Neuronal stem cell (in vitro differentiated cells): ENCODE measurements around the gene RAD23B.

Experiments
- DNase-seq: peaks from one replicate; pipeline ENCODE4 v3.0.0-alpha.2; 2013; ENCODE audit warnings: low spot score
- H2AFZ ChIP-seq: one replicate; pipeline ENCODE4 v1.6.1; 2013; ENCODE audit warnings: mild to moderate bottlenecking, low read length, inconsistent platforms
- H2AK5ac ChIP-seq: 2 replicates; pipeline ENCODE4 v1.6.1; 2013; ENCODE audit warnings: low read depth, mild to moderate bottlenecking, inconsistent platforms, low read length, moderate library complexity, mixed read lengths
- H2BK120ac ChIP-seq: 2 replicates; pipeline ENCODE4 v1.6.1; 2013; ENCODE audit warnings: low read depth, mild to moderate bottlenecking, inconsistent platforms, low read length, moderate library complexity, mixed read lengths
- H2BK12ac ChIP-seq: one replicate; pipeline ENCODE4 v1.6.1; 2013; ENCODE audit warnings: low read length, inconsistent platforms
- H2BK15ac ChIP-seq: 2 replicates; pipeline ENCODE4 v1.6.1; 2013; ENCODE audit warnings: mild to moderate bottlenecking, low read length, inconsistent platforms, mixed read lengths
- H2BK5ac ChIP-seq: one replicate; pipeline ENCODE4 v1.6.1; 2013; ENCODE audit warnings: inconsistent platforms, mild to moderate bottlenecking, low read length, moderate library complexity
- H3K14ac ChIP-seq: one replicate; pipeline ENCODE4 v1.6.1; 2013; ENCODE audit warnings: low read length, inconsistent platforms
- H3K18ac ChIP-seq: 2 replicates; pipeline ENCODE4 v1.6.1; 2013; ENCODE audit warnings: low read length, inconsistent platforms
- H3K23ac ChIP-seq: 2 replicates; pipeline ENCODE4 v1.6.1; 2013; ENCODE audit warnings: low read depth, mild to moderate bottlenecking, mixed read lengths, low read length, inconsistent platforms; ENCODE audit not compliant: poor library complexity
- H3K27ac ChIP-seq: replicated peaks from 3 replicates; pipeline ENCODE4 v1.5.1; 2013; ENCODE audit warnings: low read length, inconsistent platforms
- H3K27me3 ChIP-seq, 3 experiments: 2 replicates each; pipeline ENCODE4 v1.6.1; 2013; ENCODE audit warnings: low read length in 3 of 3, mild to moderate bottlenecking in 2 of 3, inconsistent platforms in 1 of 3, low read depth in 1 of 3, mixed read lengths in 1 of 3, moderate library complexity in 1 of 3; ENCODE audit not compliant: control insufficient read depth in 3 of 3, insufficient read depth in 3 of 3
- H3K36me3 ChIP-seq, 2 donors: replicated peaks in 1 of 2; 2 replicates each; pipeline ENCODE4 v1.6.1; 2013; ENCODE audit warnings: low read length in 2 of 2; ENCODE audit not compliant: control insufficient read depth in 2 of 2, insufficient read depth in 2 of 2
- H3K4ac ChIP-seq: 2 replicates; pipeline ENCODE4 v1.6.1; 2013; ENCODE audit warnings: inconsistent platforms, mild to moderate bottlenecking, low read length, moderate library complexity
- H3K4me1 ChIP-seq, 2 donors: 1 replicate in 1 of 2; 2 replicates in 1 of 2; pipeline ENCODE4 v1.6.1; 2013; ENCODE audit warnings: low read length in 2 of 2, low read depth in 1 of 2; ENCODE audit not compliant: control insufficient read depth in 2 of 2, insufficient read depth in 1 of 2
- H3K4me2 ChIP-seq: one replicate; pipeline ENCODE4 v1.6.1; 2013; ENCODE audit warnings: mild to moderate bottlenecking, low read length, inconsistent platforms; ENCODE audit not compliant: insufficient read depth, poor library complexity, severe bottlenecking
- H3K4me3 ChIP-seq, 2 donors: 2 replicates each; pipeline ENCODE4 v1.5.1; 2013; ENCODE audit warnings: low read length in 2 of 2, mild to moderate bottlenecking in 2 of 2, inconsistent platforms in 1 of 2, moderate library complexity in 1 of 2
- H3K79me1 ChIP-seq: one replicate; pipeline ENCODE4 v1.6.1; 2013; ENCODE audit warnings: low read depth, mild to moderate bottlenecking, inconsistent platforms, low read length, moderate library complexity
- H3K9ac ChIP-seq: one replicate; pipeline ENCODE4 v1.6.1; 2013; ENCODE audit warnings: mild to moderate bottlenecking, low read depth, low read length, inconsistent platforms; ENCODE audit not compliant: poor library complexity
- H3K9me3 ChIP-seq, 2 donors: replicated peaks in 1 of 2; 2 replicates each; pipeline versions ENCODE3 to v1.6.1; 2013; ENCODE audit warnings: low read length in 2 of 2, mild to moderate bottlenecking in 2 of 2, inconsistent platforms in 1 of 2, low read depth in 1 of 2, mixed read lengths in 1 of 2, moderate library complexity in 1 of 2; ENCODE audit not compliant: control insufficient read depth in 2 of 2, insufficient read depth in 1 of 2
- H4K8ac ChIP-seq: one replicate; pipeline ENCODE4 v1.6.1; 2013; ENCODE audit warnings: low read depth, mild to moderate bottlenecking, inconsistent platforms, low read length, moderate library complexity
- H4K91ac ChIP-seq: one replicate; pipeline ENCODE4 v1.6.1; 2013; ENCODE audit warnings: low read length, low read depth, mild to moderate bottlenecking, inconsistent platforms; ENCODE audit not compliant: poor library complexity
- WGBS, 2 donors: extraction: QIAGEN DNeasy Blood & Tissue Kit; methylation state at CpG; one replicate each; pipeline ENCODE4 v1.1.7; 2013; ENCODE audit warnings: missing lambda C conversion rate in 2 of 2, mixed read lengths in 1 of 2; ENCODE audit not compliant: insufficient read length in 2 of 2, insufficient replicate concordance in 1 of 2; ENCODE audit errors: extremely low coverage in 2 of 2; 5-methylcytosine and 5-hydroxymethylcytosine counted together

RAD23B gene

GRCh38 chr9:107292821-107293542 is 9.9 kb downstream of the RAD23B start:
- Histone ChIP-seq H3K9ac (no peak overlapping the region), H3K4me1 (peaks cover 0 to 4% of the 10 kb centered on the region in 2 donors), H4K91ac (no peak overlapping the region), H3K23ac (no peak overlapping the region), H3K4ac (no peak overlapping the region), H2BK12ac (no peak overlapping the region), H2AK5ac (no peak overlapping the region), H3K27me3 (no peaks in the 10 kb centered on the region), H3K18ac (no peak overlapping the region), H2BK15ac (no peak overlapping the region), H3K4me2 (no peak overlapping the region), H4K8ac (no peak overlapping the region), H2AFZ (no peak overlapping the region), H3K27ac (no peak overlapping the region), H3K14ac (no peak overlapping the region), H3K4me3 (no peak overlapping the region), H2BK120ac (no peak overlapping the region), H3K79me1 (peaks cover 2% of the 10 kb centered on the region), H2BK5ac (no peak overlapping the region), H3K36me3 (peaks cover 0 to 38% of the 10 kb centered on the region in 2 donors), H3K9me3 (peaks cover 0 to 16% of the 10 kb centered on the region in 2 donors)
- DNase-seq = no peak
- no CpG with 5 or more reads among the region's 1 CpG for WGBS, 2 donors

DNA sequence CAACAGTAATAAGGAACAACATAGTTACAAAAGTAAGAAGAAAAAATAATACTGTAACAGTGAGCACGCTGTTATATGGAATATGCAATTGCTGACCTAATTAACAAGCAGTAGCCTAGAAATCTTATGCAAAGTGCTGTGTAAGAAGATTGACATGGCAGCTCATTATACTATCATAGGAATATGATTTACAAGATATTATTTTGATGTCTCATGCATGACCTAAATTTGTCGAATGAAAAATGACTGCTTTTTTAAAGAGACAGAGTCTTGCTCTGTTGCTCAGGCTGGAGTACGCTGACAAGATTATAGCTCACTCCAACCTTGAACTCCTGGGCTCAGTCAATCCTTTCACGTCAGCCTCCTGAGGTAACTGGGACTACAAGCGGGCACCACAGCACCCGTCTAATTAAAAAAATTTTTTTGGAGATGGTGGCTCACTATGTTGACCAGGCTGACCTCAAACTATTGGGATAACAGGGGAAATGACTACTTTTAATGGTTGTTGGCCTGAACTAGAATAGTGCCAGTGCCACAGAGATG is 10.5 kb downstream of the RAD23B start:
- Histone ChIP-seq H3K14ac (no peak overlapping the region), H3K36me3 (peaks cover 0 to 39% of the 10 kb centered on the region in 2 donors), H3K4me2 (no peak overlapping the region), H4K8ac (no peak overlapping the region), H4K91ac (no peak overlapping the region), H3K79me1 (peaks cover 2% of the 10 kb centered on the region), H3K27me3 (no peaks in the 10 kb centered on the region), H2AFZ (no peak overlapping the region), H3K23ac (no peak overlapping the region), H2BK120ac (no peak overlapping the region), H3K18ac (no peak overlapping the region), H3K4ac (no peak overlapping the region), H3K4me3 (no peak overlapping the region), H2BK12ac (no peak overlapping the region), H3K9ac (no peak overlapping the region), H2AK5ac (no peak overlapping the region), H3K9me3 (peaks cover 0 to 16% of the 10 kb centered on the region in 2 donors), H2BK5ac (no peak overlapping the region), H2BK15ac (no peak overlapping the region), H3K27ac (no peak overlapping the region), H3K4me1 (peaks cover 0 to 4% of the 10 kb centered on the region in 2 donors)
- DNase-seq = no peak
- no CpG with 5 or more reads among the region's 6 CpGs for WGBS, 2 donors

DNA sequence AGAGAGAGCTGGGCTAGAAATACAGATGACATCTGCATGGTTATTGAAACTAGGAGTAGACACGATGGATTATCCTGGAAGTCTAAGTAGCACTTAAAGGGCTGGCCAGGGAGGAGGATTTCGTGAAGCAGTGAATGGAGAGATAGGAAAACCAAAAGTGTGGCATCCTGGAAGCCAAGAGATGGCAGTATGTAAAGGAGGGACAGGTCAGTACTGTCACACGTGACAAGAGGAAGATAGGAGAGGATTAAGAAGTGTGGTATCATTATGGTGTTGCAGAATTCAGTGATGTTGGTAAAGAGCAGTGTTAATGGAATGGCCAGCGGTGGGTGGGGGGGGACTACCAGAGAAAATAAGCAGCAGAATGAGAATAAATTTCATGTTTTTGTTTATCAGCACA is 11.7 kb downstream of the RAD23B start:
- Histone ChIP-seq H3K27me3 (no peaks in the 10 kb centered on the region), H2BK15ac (no peak overlapping the region), H3K27ac (no peak overlapping the region), H2BK120ac (no peak overlapping the region), H3K4me2 (no peak overlapping the region), H3K23ac (no peak overlapping the region), H3K9ac (no peak overlapping the region), H3K36me3 (peaks cover 0 to 46% of the 10 kb centered on the region in 2 donors), H2BK5ac (no peak overlapping the region), H3K18ac (no peak overlapping the region), H4K8ac (no peak overlapping the region), H3K4me3 (no peak overlapping the region), H2BK12ac (no peak overlapping the region), H3K14ac (no peak overlapping the region), H4K91ac (no peak overlapping the region), H3K9me3 (peaks cover 0 to 16% of the 10 kb centered on the region in 2 donors), H3K79me1 (peaks cover 2% of the 10 kb centered on the region), H2AK5ac (no peak overlapping the region), H2AFZ (no peak overlapping the region), H3K4me1 (peaks cover 0 to 6% of the 10 kb centered on the region in 2 donors), H3K4ac (no peak overlapping the region)
- DNase-seq = no peak
- no CpG with 5 or more reads among the region's 4 CpGs for WGBS, 2 donors

DNA sequence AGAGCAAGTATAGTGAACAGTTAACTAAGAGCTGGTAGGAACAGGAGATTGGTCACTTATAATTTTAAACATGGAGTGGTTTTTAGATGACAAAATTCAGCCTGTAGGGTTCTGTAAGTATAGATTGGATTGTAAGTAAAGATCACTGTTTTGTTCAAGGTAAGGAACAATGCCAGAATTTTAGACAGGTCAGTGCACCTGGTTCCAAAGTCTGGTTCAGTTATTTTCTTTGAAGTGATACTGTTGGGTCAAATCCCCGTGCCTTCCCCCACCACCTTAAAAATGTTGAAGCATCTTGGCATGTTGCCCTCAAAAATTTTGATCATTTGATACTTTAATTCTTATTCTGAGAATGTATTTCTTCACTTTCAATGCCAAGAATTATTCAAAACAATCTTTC is 12.9 kb downstream of the RAD23B start:
- Histone ChIP-seq H3K9ac (no peak overlapping the region), H2BK15ac (no peak overlapping the region), H3K27me3 (no peaks in the 10 kb centered on the region), H3K14ac (no peak overlapping the region), H3K23ac (no peak overlapping the region), H3K4me2 (no peak overlapping the region), H3K9me3 (peaks cover 0 to 16% of the 10 kb centered on the region in 2 donors), H4K91ac (no peak overlapping the region), H2BK120ac (no peak overlapping the region), H2BK5ac (no peak overlapping the region), H3K4me3 (no peak overlapping the region), H2BK12ac (no peak overlapping the region), H4K8ac (no peak overlapping the region), H3K27ac (no peak overlapping the region), H3K18ac (no peak overlapping the region), H2AK5ac (no peak overlapping the region), H3K4me1 (peaks cover 0 to 2% of the 10 kb centered on the region in 2 donors), H3K36me3 (peaks cover 0 to 54% of the 10 kb centered on the region in 2 donors), H2AFZ (no peak overlapping the region), H3K79me1 (peaks cover 2% of the 10 kb centered on the region), H3K4ac (no peak overlapping the region)
- DNase-seq = no peak
- WGBS, 2 donors = no CpG with 5 or more reads among the region's 1 CpG
